Erythroblast (primary cell): ENCODE data around the gene TNRC6A.
A peak's percentile ranks its signal among the peaks of the same experiment; 100 is the strongest.
"Not testable (repeated sequence)": the region's sequence is repeated elsewhere in the genome, so short reads cannot be mapped to it uniquely, and the experiment has no call there.

ENCODE experiments used
- DNase-seq, 2 experiments: peaks; one replicate each; lab custom pipeline; 2025; lab: John Stamatoyannopoulos, UW
- GATA1 ChIP-seq: IDR thresholded peaks from 2 replicates; pipeline ENCODE4 v1.6.1; 2011; ENCODE audit warnings: low read depth, mild to moderate bottlenecking, control low read depth, low read length, moderate library complexity
- POLR2A ChIP-seq: IDR thresholded peaks from 2 replicates; pipeline ENCODE4 v1.6.1; 2011; ENCODE audit warnings: mild to moderate bottlenecking, low read length

Gene TNRC6A

DNA sequence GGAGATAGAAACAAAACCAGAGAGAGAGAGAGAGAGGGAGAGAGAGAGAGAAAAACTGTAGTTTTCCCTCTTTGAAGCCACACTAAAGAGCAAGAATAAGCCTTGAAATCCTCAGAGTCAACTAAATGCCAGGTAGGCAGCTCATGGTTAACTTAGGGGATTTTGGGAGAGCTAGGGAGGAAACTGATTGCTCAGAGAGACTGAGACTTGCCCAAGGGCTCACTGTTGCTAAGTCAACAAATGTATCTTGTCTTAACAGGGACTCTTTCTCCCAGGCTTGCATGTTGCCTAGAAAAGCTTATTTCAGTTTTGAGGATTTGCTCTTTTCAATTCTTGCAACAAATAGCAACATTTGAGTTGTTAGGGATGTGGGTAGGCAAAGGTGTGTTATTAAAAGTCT is 111.8 kb downstream of the TNRC6A start:
- TF ChIP-seq GATA1 (no peak), POLR2A (no peak)
- DNase-seq: no peak

DNA sequence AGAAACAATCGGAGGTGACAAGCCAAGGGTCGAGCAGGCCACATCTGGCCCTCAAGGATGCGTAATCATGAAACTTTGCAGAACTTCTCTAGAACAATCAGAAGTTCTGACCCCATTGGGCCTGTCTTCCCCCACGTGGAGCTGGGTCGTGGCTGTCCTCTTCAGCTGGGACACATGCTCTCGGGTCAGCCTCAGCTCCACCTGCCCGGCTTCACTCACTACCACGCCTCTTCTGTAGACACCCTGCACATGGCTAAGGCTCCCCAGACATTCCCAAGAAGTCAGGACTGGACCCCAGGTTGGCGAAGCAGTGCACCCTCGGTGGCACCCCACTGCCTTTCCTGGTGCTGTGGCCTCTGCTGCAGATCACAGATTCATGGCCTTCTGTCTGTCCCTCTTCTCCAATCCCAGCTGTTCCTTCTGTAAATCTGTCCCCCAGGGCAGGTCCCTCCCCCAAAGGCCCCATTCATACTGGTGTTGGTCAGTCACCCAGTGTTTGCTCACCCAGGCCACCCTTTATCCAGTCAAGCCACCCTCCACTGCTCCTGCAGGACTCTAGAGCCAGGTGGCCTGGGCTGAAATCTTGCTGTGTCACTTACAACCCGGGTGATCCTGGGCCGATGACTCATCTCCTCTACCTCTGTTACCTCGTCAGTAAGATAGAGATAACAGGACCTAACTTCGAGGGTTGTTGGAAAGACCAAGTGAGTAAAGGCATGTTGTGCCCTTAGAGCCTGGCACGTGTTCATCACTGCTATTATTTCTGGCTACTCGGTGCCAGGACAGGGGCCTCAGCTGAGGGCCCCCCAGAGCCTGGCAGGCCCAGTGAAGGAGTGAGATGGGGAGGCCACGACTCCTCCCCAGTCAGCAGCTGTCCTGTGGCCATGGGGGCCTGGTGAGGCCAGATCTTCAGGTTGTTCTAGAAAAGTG is 114.9 kb downstream of the TNRC6A start:
- peak; percentile 56 to 70 for DNase-seq
- TF ChIP-seq POLR2A: no peak
- TF ChIP-seq GATA1: no peak

DNA sequence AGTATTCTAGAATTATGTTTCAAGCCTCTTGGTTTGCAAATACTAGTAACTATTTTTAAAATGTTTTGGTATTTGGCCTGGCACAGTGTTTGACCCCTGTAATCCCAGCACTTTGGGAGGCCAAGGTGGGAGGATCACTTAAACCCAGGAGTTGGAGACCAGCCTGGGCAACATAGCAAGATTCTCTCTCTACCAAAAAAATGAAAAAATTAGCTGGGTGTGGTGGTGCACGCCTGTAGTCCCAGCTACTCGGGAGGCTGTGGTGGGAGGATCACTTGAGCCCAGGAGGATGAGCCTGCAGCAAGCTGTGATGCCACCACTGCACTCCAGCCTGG is 115.5 kb downstream of the TNRC6A start:
- DNase-seq: not testable (repeated sequence)

DNA sequence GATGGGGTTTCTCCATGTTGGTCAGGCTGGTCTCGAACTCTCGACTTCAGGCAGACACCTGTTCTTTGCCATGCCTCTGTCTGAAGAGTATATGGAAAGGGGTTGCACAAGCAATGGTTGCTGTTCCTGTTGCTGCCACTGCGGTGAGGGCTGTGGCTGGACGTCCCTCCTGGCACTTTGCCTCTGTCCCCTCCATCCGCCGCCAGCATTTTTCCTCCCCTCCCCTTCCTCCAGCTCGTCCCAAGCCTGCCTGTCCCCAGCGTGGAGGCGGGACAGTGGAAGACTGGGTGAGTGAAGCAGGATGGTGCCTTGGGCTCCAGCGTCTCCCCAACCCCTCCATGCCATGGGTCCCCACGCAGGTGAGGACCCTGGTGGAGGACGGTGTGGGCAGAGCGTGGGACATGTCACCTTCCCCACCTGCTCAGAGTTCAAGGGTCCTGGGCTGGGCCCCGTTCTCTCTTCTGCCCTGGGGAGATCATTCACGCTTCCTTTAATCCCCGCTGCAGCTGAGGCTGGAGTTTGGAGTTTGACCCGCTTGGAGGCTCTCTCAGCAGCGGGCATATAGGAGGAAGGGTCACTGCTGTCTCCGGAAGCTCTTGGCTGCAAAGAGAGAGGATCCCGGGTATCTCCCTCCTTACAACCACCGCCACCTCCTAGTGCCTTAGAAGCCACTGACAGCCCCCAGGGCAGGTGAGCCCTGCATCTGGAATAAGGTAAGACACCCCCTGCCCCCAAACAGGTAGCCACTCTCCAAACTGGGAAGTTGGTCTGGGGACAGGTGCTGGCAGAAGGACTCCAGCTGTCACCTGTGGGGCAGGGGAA is 116.5 kb downstream of the TNRC6A start, which contains the start of gene SLC5A11:
Gene SLC5A11, plus strand, starts transcription at position 238 of the 822 bp plus-strand sequence. CDS start 12,681 bp downstream, outside the sequence.
- TF ChIP-seq GATA1 (no peak), POLR2A (no peak)
- DNase-seq: no peak

GRCh38 chr16:24846548-24847357 is 117.3 kb downstream of the TNRC6A start:
- DNase-seq: no peak
- TF ChIP-seq POLR2A (no peak), GATA1 (no peak)

DNA sequence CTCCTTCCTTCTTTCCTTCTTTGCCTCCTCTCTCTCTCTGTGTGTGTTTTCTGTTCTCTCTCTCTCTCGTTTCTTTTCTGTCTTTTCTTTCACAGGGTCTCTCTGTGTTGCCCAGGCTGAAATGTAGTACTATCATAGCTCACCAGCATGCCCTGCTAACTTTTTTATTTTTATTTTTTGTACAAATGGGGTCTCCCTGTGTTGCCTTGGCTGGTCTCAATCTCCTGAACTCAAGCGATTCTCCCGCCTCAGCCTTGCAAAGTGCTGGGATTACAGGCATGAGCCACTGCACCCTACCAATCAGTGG is 117.9 kb downstream of the TNRC6A start:
- DNase-seq: no peak
- TF ChIP-seq POLR2A (no peak), GATA1 (no peak)

- no peak for TF ChIP-seq GATA1
- TF ChIP-seq POLR2A: no peak
- no peak for DNase-seq
Observed at GRCh38 chr16:24848065-24848464, 118.6 kb downstream of the TNRC6A start.

DNA sequence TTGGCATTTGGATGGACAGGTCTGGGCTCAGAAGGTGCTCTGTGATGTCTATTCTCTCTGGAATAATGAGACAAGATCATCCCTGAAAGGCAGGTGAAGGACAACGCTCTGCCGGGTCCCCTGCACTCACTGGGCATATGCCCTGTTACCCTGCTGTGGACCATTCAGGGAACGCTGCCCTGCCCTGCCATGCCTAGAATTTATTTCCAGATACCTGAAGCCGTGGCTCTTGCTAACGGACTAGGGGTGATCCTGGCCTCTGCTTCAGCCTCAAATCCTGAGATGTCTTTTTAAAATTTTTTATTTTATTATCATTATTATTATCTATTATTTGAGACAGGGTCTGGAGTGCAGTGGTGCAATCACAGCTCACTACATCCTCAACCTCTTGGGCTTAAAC is 120.2 kb downstream of the TNRC6A start:
- TF ChIP-seq GATA1 (no peak), POLR2A (no peak)
- no peak for DNase-seq

DNA sequence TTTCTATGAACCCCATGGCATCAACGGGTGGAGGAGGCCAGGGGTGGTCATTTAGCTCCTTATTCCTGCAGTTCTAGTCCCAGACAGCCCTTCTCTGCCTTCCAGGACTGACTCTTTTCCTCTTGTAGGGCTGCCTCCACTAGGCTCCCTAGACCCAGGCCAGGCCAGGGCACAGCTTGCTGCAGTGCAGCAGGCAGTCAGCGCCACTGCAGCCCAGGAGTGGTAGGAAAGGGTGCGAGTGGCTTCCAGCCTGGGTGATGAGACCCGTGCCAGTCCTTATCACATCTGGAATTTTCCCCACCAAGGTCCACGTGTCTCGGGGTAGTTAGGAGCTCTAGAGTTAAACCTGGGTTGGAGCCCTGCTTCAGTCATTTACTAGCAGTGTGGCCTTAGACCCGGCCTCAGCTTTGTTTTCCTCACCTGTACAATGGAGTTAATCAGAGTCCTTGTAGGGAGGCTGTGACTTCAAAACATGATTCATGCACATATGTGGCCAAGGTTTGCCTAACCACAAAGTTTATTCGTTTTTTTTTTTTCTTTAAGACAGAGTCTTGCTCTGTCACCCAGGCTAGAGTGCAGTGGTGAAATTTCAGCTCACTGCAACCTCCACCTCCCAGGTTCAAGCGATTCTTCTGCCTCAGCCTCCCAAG is 121.0 kb downstream of the TNRC6A start:
- TF ChIP-seq POLR2A: no peak
- no peak for TF ChIP-seq GATA1
- DNase-seq: no peak

DNA sequence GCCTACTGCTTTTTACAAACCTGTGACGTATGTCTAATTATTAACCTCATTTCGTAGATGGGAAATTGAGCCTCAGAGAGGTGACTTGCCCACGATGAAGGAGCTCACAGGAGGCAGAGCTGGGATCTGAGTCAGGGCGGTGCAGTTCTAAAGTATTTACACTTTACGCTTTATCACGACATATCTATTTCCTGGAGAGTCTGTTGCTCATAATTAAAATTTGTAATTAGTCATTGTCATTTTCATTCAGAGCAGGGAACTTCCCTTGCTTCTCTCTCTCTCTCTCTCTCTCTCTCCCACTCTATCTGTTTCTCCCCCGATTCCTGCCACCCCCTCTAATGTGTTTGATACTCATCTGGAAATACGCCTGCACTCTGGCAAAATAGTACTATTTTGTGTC is 122.2 kb downstream of the TNRC6A start:
- DNase-seq: no peak
- TF ChIP-seq GATA1 (no peak), POLR2A (no peak)

DNA sequence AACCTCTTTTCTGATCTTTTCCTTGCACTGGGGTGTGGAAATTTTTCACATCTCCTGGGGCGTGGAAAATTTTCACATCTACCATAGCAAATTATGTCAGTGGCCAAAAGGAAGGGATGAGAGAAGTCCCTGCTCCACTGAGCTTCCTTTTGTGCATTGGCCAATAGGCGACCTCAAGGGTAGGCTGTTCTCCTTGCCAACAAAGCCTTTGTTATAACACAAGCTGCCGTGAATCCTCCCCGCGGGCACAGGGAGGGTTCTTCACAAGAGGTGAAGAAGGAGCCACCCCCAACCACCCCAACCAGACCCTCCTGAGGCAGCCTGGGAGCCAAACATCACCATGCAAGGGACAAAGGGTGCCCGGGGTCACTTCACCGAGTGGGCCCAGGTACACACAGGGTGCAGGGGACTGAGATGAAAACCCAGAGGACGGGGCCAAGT is 122.8 kb downstream of the TNRC6A start:
- no peak for DNase-seq
- TF ChIP-seq GATA1: no peak
- TF ChIP-seq POLR2A: no peak

DNA sequence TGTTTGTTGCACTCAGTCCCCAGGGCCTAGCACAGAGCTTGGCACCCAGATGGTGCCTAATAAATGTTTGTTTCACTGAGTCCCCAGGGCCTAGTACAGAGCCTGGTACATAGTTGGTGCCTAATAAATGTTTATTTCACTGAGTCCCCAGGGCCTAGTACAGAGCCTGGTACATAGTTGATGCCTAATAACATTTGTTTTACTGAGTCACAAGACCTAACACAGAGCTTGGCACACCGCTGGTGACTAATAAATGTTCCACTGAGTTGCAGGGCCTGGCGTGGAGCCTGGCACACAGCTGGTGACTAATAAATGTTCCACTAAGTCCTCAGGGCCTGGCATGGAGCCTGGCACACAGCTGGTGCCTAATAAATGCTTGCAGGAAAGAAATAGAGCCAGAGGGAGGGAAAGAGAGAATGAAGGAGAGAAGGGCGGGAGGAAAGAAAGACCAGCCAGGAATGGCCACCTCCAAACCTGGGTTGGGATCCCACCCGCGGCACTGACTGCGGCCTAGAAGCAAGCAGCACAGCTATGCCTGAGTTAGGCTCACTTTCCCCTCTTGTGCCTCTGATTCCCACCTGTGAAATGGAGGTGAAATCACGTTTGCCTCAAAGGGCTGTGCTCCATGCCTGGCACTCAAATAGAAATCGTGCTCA is 123.8 kb downstream of the TNRC6A start:
- no peak for TF ChIP-seq POLR2A
- no peak for TF ChIP-seq GATA1
- no peak for DNase-seq
